C1 segment of cervical spinal cord (tissue), 14 donors: ENCODE results near the gene CPNE4.
"Not testable (repeated sequence)": the region's sequence is repeated elsewhere in the genome, so short reads cannot be mapped to it uniquely, and the experiment has no call there.

ENCODE experiments used
- DNase-seq, 14 donors: peaks; one replicate each; lab custom pipeline; 2025; lab: John Stamatoyannopoulos, UW

The CPNE4 gene

GRCh38 chr3:132016061-132017041 is 18.5 kb downstream of the CPNE4 start:
- DNase-seq: no peak

GRCh38 chr3:132014105-132014504 is 20.7 kb downstream of the CPNE4 start:
- no peak for DNase-seq

- no peak for DNase-seq
Observed at GRCh38 chr3:132009241-132009640, 25.6 kb downstream of the CPNE4 start.

GRCh38 chr3:132008837-132009236 is 26.0 kb downstream of the CPNE4 start:
- no peak for DNase-seq

GRCh38 chr3:132007617-132008016 is 27.2 kb downstream of the CPNE4 start:
- DNase-seq: no peak

- DNase-seq: no peak
Observed at GRCh38 chr3:132006605-132007204, 28.1 kb downstream of the CPNE4 start.

GRCh38 chr3:132004571-132004970 is 30.2 kb downstream of the CPNE4 start:
- DNase-seq: no peak

GRCh38 chr3:132003685-132004084 is 31.1 kb downstream of the CPNE4 start:
- DNase-seq: no peak

- no peak for DNase-seq
Observed at GRCh38 chr3:132001999-132002398, 32.8 kb downstream of the CPNE4 start.

- DNase-seq: no peak
Observed at GRCh38 chr3:132001036-132001435, 33.8 kb downstream of the CPNE4 start.

GRCh38 chr3:131998027-131998426 is 36.8 kb downstream of the CPNE4 start:
- no peak for DNase-seq

- DNase-seq: no peak
Observed at GRCh38 chr3:131995891-131996290, 38.9 kb downstream of the CPNE4 start.

GRCh38 chr3:131989318-131989717 is 45.5 kb downstream of the CPNE4 start:
- no peak for DNase-seq

GRCh38 chr3:131988209-131988608 is 46.6 kb downstream of the CPNE4 start:
- DNase-seq: no peak

- no peak for DNase-seq
Observed at GRCh38 chr3:131983689-131984088, 51.1 kb downstream of the CPNE4 start.

GRCh38 chr3:131981323-131981722 is 53.5 kb downstream of the CPNE4 start:
- no peak for DNase-seq

GRCh38 chr3:131976448-131976847 is 58.4 kb downstream of the CPNE4 start:
- no peak for DNase-seq

GRCh38 chr3:131975047-131975446 is 59.8 kb downstream of the CPNE4 start:
- DNase-seq: no peak

- DNase-seq: no peak
Observed at GRCh38 chr3:131973731-131974130, 61.1 kb downstream of the CPNE4 start.

- DNase-seq: no peak
Observed at GRCh38 chr3:131972550-131972949, 62.3 kb downstream of the CPNE4 start.

GRCh38 chr3:131972091-131972490 is 62.7 kb downstream of the CPNE4 start:
- no peak for DNase-seq

GRCh38 chr3:131963442-131963841 is 71.4 kb downstream of the CPNE4 start:
- not testable (repeated sequence) for DNase-seq

GRCh38 chr3:131962982-131963381 is 71.8 kb downstream of the CPNE4 start:
- DNase-seq: no peak
